ENCODE results near the gene HOXB9.

DNA sequence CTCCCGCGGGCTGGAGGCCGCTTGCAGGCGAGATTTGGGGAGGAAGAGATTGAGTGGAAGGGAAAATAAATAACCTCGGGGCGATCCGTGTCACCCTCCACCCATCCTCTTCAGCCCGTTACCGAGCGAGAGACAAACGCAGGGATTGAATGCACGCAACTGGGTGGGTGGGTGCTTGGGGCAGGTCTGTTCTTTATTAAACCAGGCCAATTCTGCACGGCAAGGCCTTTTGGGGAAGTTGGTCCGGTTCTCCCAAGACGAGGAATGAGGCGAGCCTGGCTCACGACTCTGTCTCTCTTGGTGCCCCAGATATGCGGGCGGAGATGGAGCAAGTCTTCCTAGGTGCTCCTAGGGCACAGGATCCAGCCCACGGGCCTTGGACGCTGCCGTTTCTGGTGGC lies 14.9 kb downstream of the HOXB9 start:
- TF ChIP-seq, protein P1, sequence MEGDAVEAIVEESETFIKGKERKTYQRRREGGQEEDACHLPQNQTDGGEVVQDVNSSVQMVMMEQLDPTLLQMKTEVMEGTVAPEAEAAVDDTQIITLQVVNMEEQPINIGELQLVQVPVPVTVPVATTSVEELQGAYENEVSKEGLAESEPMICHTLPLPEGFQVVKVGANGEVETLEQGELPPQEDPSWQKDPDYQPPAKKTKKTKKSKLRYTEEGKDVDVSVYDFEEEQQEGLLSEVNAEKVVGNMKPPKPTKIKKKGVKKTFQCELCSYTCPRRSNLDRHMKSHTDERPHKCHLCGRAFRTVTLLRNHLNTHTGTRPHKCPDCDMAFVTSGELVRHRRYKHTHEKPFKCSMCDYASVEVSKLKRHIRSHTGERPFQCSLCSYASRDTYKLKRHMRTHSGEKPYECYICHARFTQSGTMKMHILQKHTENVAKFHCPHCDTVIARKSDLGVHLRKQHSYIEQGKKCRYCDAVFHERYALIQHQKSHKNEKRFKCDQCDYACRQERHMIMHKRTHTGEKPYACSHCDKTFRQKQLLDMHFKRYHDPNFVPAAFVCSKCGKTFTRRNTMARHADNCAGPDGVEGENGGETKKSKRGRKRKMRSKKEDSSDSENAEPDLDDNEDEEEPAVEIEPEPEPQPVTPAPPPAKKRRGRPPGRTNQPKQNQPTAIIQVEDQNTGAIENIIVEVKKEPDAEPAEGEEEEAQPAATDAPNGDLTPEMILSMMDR (IDR thresholded peaks at IDR 0.05): no peak
- no peak for TF ChIP-seq POLR2A (IDR thresholded peaks at IDR 0.05)
- no peak for TF ChIP-seq POLR2AphosphoS5 (IDR thresholded peaks at IDR 0.05)
